Activated T-cell treated with anti-CD3 and anti-CD28 coated beads, Interleukin-2, amount 50 U/mL, for 1 hour (primary cell): ENCODE data around the gene MIS18BP1.
"Not testable (repeated sequence)": the region's sequence is repeated elsewhere in the genome, so short reads cannot be mapped to it uniquely, and the experiment has no call there.

Source experiments
- DNase-seq: peaks from one replicate; pipeline ENCODE4 v3.0.0-alpha.2; 2020

The MIS18BP1 gene

GRCh38 chr14:45242706-45243105 lies 10.3 kb downstream of the MIS18BP1 start:
- no peak for DNase-seq

GRCh38 chr14:45238988-45239387 lies 14.0 kb downstream of the MIS18BP1 start:
- DNase-seq: no peak

- no peak for DNase-seq
Measured at GRCh38 chr14:45227566-45227965, 25.4 kb downstream of the MIS18BP1 start.

- no peak for DNase-seq
Measured at GRCh38 chr14:45222485-45223262, 30.3 kb downstream of the MIS18BP1 start.

- DNase-seq: not testable (repeated sequence)
Measured at GRCh38 chr14:45214341-45214740, 38.7 kb downstream of the MIS18BP1 start.

- not testable (repeated sequence) for DNase-seq
Measured at GRCh38 chr14:45213716-45214115, 39.3 kb downstream of the MIS18BP1 start.

- no peak for DNase-seq
Measured at GRCh38 chr14:45212231-45212630, 40.8 kb downstream of the MIS18BP1 start.

- DNase-seq: no peak
Measured at GRCh38 chr14:45211295-45211694, 41.7 kb downstream of the MIS18BP1 start.

GRCh38 chr14:45210159-45210558 lies 42.8 kb downstream of the MIS18BP1 start:
- no peak for DNase-seq

- DNase-seq: no peak
Measured at GRCh38 chr14:45204241-45204640, 48.8 kb downstream of the MIS18BP1 start.

- no peak for DNase-seq
Measured at GRCh38 chr14:45201905-45202304, 51.1 kb downstream of the MIS18BP1 start.

- DNase-seq: no peak
Measured at GRCh38 chr14:45199230-45199629, 53.8 kb downstream of the MIS18BP1 start.

GRCh38 chr14:45198551-45198950 lies 54.5 kb downstream of the MIS18BP1 start:
- no peak for DNase-seq

- DNase-seq: no peak
Measured at GRCh38 chr14:45194964-45195363, 58.0 kb downstream of the MIS18BP1 start.

- DNase-seq: no peak
Measured at GRCh38 chr14:45185100-45185814, 67.7 kb downstream of the MIS18BP1 start.

- DNase-seq: no peak
Measured at GRCh38 chr14:45181806-45182205, 71.2 kb downstream of the MIS18BP1 start.

GRCh38 chr14:45181329-45181728 lies 71.7 kb downstream of the MIS18BP1 start:
- no peak for DNase-seq

- no peak for DNase-seq
Measured at GRCh38 chr14:45177076-45177475, 75.9 kb downstream of the MIS18BP1 start.

GRCh38 chr14:45169906-45170305 lies 83.1 kb downstream of the MIS18BP1 start:
- no peak for DNase-seq

GRCh38 chr14:45156067-45156466 lies 96.9 kb downstream of the MIS18BP1 start:
- DNase-seq: no peak
